ENCODE data around the gene KIF3A. TPM values are rescaled to one million over a fixed set of nuclear protein-coding genes. Genes with fewer than 3 reads are reported as not detected.

KIF3A gene
- total and polyA plus RNA-seq, 3 donors from 2014 or later = 23.2 to 38.6 (median 30.8) TPM

Other genes starting within 250 kb of the KIF3A start
- 10 to 100 TPM; 20.2 to 22.5 TPM for gene IRF1, start 246.8 kb downstream of the KIF3A start, total RNA-seq
- gene IRF1, start 246.8 kb downstream of the KIF3A start, polyA plus RNA-seq (ENCODE audit: insufficient read depth, low read depth, low replicate concordance) = 31.7 TPM
- 10 to 100 TPM in 1 of 2 donors, 1 to 10 TPM in 1; 2.2 to 12.4 TPM for gene IL5, start 194.0 kb downstream of the KIF3A start, total RNA-seq
- 5.4 TPM for gene IL5, start 194.0 kb downstream of the KIF3A start, polyA plus RNA-seq (ENCODE audit: insufficient read depth, low read depth, low replicate concordance)
- gene RAD50, start 180.6 kb downstream of the KIF3A start, total RNA-seq = 10 to 100 TPM; 38.6 to 41.6 TPM
- 5.0 TPM for gene RAD50, start 180.6 kb downstream of the KIF3A start, polyA plus RNA-seq (ENCODE audit: insufficient read depth, low read depth, low replicate concordance)
- gene IL13, start 79.4 kb downstream of the KIF3A start, total RNA-seq = 10 to 100 TPM; 17.3 to 25.0 TPM
- 73.4 TPM for gene IL13, start 79.4 kb downstream of the KIF3A start, polyA plus RNA-seq (ENCODE audit: insufficient read depth, low read depth, low replicate concordance)
- not detected for gene IL4, start 63.6 kb downstream of the KIF3A start, total RNA-seq
- not detected for gene IL4, start 63.6 kb downstream of the KIF3A start, polyA plus RNA-seq (ENCODE audit: insufficient read depth, low read depth, low replicate concordance)
- gene CCNI2, start 9.9 kb upstream of the KIF3A start, total RNA-seq = 1 to 10 TPM; 2.7 to 4.5 TPM
- gene CCNI2, start 9.9 kb upstream of the KIF3A start, polyA plus RNA-seq (ENCODE audit: insufficient read depth, low read depth, low replicate concordance) = 1.1 TPM
- 10 to 100 TPM; 12.4 to 13.9 TPM for gene SEPTIN8, start 39.7 kb upstream of the KIF3A start, total RNA-seq
- 16.4 TPM for gene SEPTIN8, start 39.7 kb upstream of the KIF3A start, polyA plus RNA-seq (ENCODE audit: insufficient read depth, low read depth, low replicate concordance)
- 1 to 10 TPM; 1.2 to 1.3 TPM for gene SOWAHA, start 75.8 kb upstream of the KIF3A start, total RNA-seq
- gene SOWAHA, start 75.8 kb upstream of the KIF3A start, polyA plus RNA-seq (ENCODE audit: insufficient read depth, low read depth, low replicate concordance) = 0.46 TPM
- 1 to 10 TPM; 9.0 to 9.6 TPM for gene SHROOM1, start 93.1 kb upstream of the KIF3A start, total RNA-seq
- gene SHROOM1, start 93.1 kb upstream of the KIF3A start, polyA plus RNA-seq (ENCODE audit: insufficient read depth, low read depth, low replicate concordance) = 2.1 TPM
- gene GDF9, start 128.9 kb upstream of the KIF3A start, total RNA-seq = 10 to 100 TPM in 1 of 2 donors, 1 to 10 TPM in 1; 5.7 to 13.5 TPM
- 14.2 TPM for gene GDF9, start 128.9 kb upstream of the KIF3A start, polyA plus RNA-seq (ENCODE audit: insufficient read depth, low read depth, low replicate concordance)
- gene UQCRQ, start 129.1 kb upstream of the KIF3A start, total RNA-seq = 100 to 1,000 TPM; 154 to 171 TPM
- 167 TPM for gene UQCRQ, start 129.1 kb upstream of the KIF3A start, polyA plus RNA-seq (ENCODE audit: insufficient read depth, low read depth, low replicate concordance)
- gene LEAP2, start 136.1 kb upstream of the KIF3A start, total RNA-seq = 1 to 10 TPM; 1.8 to 4.1 TPM
- 3.6 TPM for gene LEAP2, start 136.1 kb upstream of the KIF3A start, polyA plus RNA-seq (ENCODE audit: insufficient read depth, low read depth, low replicate concordance)
- 100 to 1,000 TPM; 112 TPM for gene AFF4, start 226.1 kb upstream of the KIF3A start, total RNA-seq
- 57.2 TPM for gene AFF4, start 226.1 kb upstream of the KIF3A start, polyA plus RNA-seq (ENCODE audit: insufficient read depth, low read depth, low replicate concordance)

Data from testis (tissue), 3 donors.